K562 (cell line): ENCODE data around the gene MATR3. TPM values are rescaled to one million over a fixed set of nuclear protein-coding genes. Genes with fewer than 3 reads are reported as not detected.

Experiments used
- AFF1 ChIP-seq, 2 experiments: fragments of 450-650 bp; IDR thresholded peaks; 2 replicates each; pipeline ENCODE4 v1.6.1; 2018; ENCODE audit warnings: mild to moderate bottlenecking in 2 of 2, low read depth in 1 of 2; ENCODE audit not compliant: partially characterized antibody in 2 of 2
- ASH1L ChIP-seq: fragments of 450-650 bp; IDR thresholded peaks from 2 replicates; pipeline ENCODE4 v1.6.1; 2018; ENCODE audit warnings: borderline replicate concordance, mild to moderate bottlenecking, low read depth; ENCODE audit not compliant: partially characterized antibody
- MTA3 ChIP-seq: fragments of 450-650 bp; formaldehyde crosslinking; IDR thresholded peaks from 2 replicates; pipeline ENCODE4 v1.6.1; 2017; ENCODE audit warnings: mild to moderate bottlenecking, borderline replicate concordance
- PURB ChIP-seq: sonication (generic); formaldehyde crosslinking; IDR thresholded peaks from 2 replicates; pipeline ENCODE4 v1.9.0; 2021; ENCODE audit warnings: low read depth, mild to moderate bottlenecking, missing genetic modification reagents
- TSHZ1 ChIP-seq: fragments of 250-450 bp; sonication (Bioruptor Pico); IDR thresholded peaks from 2 replicates; pipeline ENCODE4 v1.4.0; 2020; ENCODE audit warnings: mild to moderate bottlenecking, moderate library complexity
- VEZF1 ChIP-seq: fragments of 200-800 bp; sonication (Bioruptor generic); IDR thresholded peaks from 2 replicates; pipeline ENCODE4 v1.6.1; 2017; ENCODE audit warnings: missing genetic modification characterization, missing compliant biosample characterization
- polyA plus RNA-seq, 8 experiments: library from polyadenylated mRNA; depleted of rRNA in 4 of 8; stranded (reverse) in 5 of 8; unstranded in 3 of 8; fragments of >200 nt; fragmentation: Nextera tagmentation in 2 of 8; fragmentation: Illumina TruSeq in 1 of 8; extraction: Ambion mirVana in 2 of 8; extraction: Trizol in 1 of 8; gene quantifications; 2 replicates each; pipeline versions ENCODE4 v1.2.1 to v1.2.3, GENCODE V29; 2011 to 2014; ENCODE audit warnings: inconsistent platforms in 1 of 8, missing spikeins in 1 of 8
- total RNA-seq, 7 experiments: library from RNA; depleted of rRNA in 6 of 7; stranded (reverse); fragments of >200 nt in 6 of 7; fragmentation: Illumina TruSeq in 2 of 7; extraction: Trizol in 2 of 7; gene quantifications; 2 replicates each; pipeline versions ENCODE4 v1.2.1 to v1.2.3, GENCODE V29; 2011 to 2021; ENCODE audit warnings: low replicate concordance in 1 of 7

Gene MATR3
- total and polyA plus RNA-seq, 9 of the 15 experiments (the other 6 are each of a cell fraction or from before 2014, with no cell fraction given): 150 to 425 (median 263) TPM

- TF ChIP-seq ASH1L (no peak), TSHZ1 (CRISPR knock-in tag) (no peak), MTA3 (no peak), AFF1 (IDR thresholded peaks at IDR 0.05; ENCODE audit: low read depth in 1 of 2, partially characterized antibody in 2 of 2) (no peak), VEZF1 (no peak), PURB (CRISPR knock-in tag) (no peak)
Measured at GRCh38 chr5:139273322-139273571, 20.3 kb upstream of the MATR3 start (continued).
